AG04449 (cell line): ENCODE results near the gene RARG.

Experiments used
- CTCF ChIA-PET: fragments of 350-600 bp; formaldehyde crosslinking; extraction: SDS; loops from one replicate; lab custom pipeline; 2021; ENCODE audit warnings: antibody characterized with exemption; lab: Yijun Ruan, JAX
- POLR2A ChIA-PET: fragments of 400-600, 350-600 bp; formaldehyde crosslinking; extraction: SDS; loops from one replicate; lab custom pipeline; 2020; ENCODE audit warnings: antibody characterized with exemption, inconsistent platforms; lab: Yijun Ruan, JAX
- DNase-seq: peaks from one replicate; pipeline ENCODE4 v3.0.0-alpha.2; 2010; ENCODE audit warnings: low read depth, low spot score
- H3K4me3 ChIP-seq: 2 replicates; pipeline ENCODE4 v1.5.1; 2011; ENCODE audit warnings: low read depth, mild to moderate bottlenecking, control low read depth, low read length
- TF ChIP-seq, protein P1 (sequence below): IDR thresholded peaks from one replicate; pipeline ENCODE4 v1.5.1; 2011; ENCODE audit warnings: mild to moderate bottlenecking, moderate library complexity, low read length, control low read depth, inconsistent platforms; ENCODE audit not compliant: insufficient read depth; ENCODE audit errors: missing control alignments

The RARG gene

DNA sequence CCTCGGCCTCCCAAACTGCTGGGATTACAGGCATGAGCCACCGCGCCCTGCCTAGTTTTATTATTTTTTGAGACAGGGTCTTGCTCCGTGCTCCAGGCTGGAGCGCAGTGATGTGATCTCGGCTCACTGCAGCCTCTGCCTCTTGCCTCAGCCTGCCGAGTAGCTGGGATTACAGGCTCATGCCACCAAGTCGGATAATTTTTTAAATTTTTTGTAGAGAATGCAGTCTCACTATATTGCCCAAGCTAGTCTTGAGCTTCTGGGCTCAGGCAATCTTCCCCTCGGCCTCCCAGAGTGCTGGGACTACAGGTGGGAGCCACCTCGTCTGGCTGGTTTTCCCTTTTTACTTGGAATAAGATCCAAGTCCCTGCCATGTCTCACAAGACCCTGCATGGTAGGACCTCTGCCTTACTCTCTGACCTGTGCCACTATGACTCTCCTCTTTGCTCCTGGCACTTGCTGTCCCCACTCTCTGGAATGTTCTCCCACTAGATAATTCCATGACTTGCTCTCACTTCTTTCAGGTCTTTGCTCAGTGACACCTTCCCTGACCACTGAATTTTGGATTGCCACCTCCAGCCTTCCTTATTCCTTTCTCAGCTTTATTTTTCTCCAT, 7.7 kb upstream of the RARG start:
- CTCF ChIA-PET = interaction anchor here (0.9 to 1.5 kb wide), 3 partner anchors 11 to 82 kb away, joined by 3 to 4 read pairs (median 3); partner anchors contain the start of gene AAAS
- POLR2A ChIA-PET = no interaction called here
- TF ChIP-seq, protein P1, sequence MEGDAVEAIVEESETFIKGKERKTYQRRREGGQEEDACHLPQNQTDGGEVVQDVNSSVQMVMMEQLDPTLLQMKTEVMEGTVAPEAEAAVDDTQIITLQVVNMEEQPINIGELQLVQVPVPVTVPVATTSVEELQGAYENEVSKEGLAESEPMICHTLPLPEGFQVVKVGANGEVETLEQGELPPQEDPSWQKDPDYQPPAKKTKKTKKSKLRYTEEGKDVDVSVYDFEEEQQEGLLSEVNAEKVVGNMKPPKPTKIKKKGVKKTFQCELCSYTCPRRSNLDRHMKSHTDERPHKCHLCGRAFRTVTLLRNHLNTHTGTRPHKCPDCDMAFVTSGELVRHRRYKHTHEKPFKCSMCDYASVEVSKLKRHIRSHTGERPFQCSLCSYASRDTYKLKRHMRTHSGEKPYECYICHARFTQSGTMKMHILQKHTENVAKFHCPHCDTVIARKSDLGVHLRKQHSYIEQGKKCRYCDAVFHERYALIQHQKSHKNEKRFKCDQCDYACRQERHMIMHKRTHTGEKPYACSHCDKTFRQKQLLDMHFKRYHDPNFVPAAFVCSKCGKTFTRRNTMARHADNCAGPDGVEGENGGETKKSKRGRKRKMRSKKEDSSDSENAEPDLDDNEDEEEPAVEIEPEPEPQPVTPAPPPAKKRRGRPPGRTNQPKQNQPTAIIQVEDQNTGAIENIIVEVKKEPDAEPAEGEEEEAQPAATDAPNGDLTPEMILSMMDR = no peak
- DNase-seq = no peak
- no peak overlapping the region for H3K4me3 ChIP-seq

DNA sequence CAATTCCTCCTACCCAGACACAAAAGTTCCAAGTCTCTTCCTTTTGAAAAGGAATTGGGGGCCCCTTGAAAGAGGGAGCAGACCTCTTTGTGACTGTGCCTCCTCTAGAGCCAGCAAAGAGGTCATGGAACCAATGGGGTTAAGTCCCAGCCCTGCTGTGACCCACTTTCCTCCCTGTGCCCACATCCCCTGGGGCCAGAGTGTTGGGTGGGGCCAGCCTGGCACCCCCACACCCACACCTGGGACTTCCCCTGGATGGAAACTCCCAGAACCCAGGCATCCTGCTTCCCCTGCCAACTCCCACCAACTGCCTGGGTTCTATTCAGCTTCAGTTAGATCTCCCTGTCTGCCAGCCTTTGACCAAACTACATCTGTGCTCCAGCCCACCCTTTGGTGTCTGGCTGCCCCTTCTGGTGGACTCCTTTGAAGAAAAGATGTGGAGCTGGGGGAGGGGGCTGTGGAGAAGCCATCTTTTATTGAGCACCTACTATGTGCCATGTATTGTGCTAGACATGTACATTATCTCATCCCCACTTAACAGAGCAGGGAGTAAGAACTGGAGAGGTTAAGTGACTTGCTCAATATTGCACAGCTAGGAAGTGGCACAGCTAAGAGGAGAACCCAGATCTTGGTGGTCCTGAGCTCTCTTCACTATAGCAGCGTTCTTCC, 4.6 kb upstream of the RARG start:
- TF ChIP-seq, protein P1 = no peak
- no peak for DNase-seq
- CTCF ChIA-PET = interaction anchor here (1.0 to 5.4 kb wide), 5 partner anchors 12 to 77 kb away, joined by 3 to 26 read pairs (median 3); no protein-coding TSS in a partner anchor
- H3K4me3 ChIP-seq = no peak overlapping the region
- POLR2A ChIA-PET = interaction anchor here (0.6 kb wide), 1 partner anchor 8 kb away, joined by 3 read pairs; no protein-coding TSS in a partner anchor

DNA sequence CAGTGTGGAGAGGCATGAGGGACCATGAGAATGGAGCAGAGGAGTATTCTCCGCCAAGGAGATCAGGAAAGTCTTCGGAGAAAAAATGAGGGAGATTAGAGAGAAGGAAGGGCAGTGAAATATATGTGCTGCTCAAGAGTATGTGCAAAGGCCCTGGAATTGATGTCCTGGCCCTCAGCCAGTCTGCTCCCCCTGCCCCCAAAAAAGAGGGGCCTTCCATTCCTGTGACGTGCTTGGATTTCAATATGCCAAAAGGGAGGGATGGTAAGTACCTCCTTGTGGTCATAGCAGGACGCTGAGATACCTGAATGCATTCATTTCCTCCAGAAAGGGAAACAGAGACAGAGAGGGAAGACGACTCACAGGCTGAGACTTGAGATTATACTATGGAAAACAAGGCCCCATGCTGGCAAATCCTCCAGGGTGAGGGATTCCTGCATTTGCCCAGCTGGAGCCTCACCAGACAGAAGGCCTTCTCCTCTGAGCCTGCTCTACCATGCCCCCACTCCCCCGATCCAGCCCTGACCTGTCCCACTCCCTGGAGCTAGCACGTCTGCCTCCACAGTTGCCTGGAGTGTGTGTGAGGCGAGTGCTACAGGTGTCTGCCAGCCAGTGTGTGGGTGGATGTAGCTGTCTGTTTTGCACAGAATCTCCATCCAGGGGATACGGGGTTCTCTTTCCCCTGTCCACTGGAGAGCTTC, 3.9 kb upstream of the RARG start:
- ChIA-PET CTCF (interaction anchor here (1.0 to 5.4 kb wide), 5 partner anchors 11 to 77 kb away, joined by 3 to 26 read pairs (median 3); no protein-coding TSS in a partner anchor), POLR2A (interaction anchor here (0.6 kb wide), 1 partner anchor 8 kb away, joined by 3 read pairs; no protein-coding TSS in a partner anchor)
- DNase-seq = no peak
- H3K4me3 ChIP-seq = no peak overlapping the region
- TF ChIP-seq, protein P1 = no peak

DNA sequence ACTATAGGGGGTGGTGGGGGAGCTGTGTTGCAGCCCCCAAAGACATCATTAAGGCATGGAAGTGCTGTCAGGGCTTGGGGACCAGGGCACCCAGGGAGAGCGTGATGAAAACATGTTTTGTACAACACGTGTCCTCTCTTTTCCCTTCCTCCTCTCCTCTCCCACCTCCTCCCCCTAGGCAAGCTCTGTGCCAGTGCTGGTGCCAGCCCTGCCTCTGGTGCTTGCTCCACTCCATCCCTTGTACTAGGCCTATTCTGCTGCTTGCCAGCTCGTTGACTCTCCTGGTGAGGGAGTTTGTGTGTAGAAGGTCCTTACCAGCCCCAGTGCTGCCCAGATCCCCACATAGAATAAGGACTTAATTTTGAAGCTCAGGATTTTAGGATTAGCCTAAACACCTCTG, 3.2 kb upstream of the RARG start:
- no peak for DNase-seq
- H3K4me3 ChIP-seq = no peak overlapping the region
- TF ChIP-seq, protein P1 = no peak
- ChIA-PET CTCF (interaction anchor here (1.3 to 5.4 kb wide), 3 partner anchors 10 to 76 kb away, joined by 3 to 26 read pairs (median 5); no protein-coding TSS in a partner anchor), POLR2A (no interaction called here)

DNA sequence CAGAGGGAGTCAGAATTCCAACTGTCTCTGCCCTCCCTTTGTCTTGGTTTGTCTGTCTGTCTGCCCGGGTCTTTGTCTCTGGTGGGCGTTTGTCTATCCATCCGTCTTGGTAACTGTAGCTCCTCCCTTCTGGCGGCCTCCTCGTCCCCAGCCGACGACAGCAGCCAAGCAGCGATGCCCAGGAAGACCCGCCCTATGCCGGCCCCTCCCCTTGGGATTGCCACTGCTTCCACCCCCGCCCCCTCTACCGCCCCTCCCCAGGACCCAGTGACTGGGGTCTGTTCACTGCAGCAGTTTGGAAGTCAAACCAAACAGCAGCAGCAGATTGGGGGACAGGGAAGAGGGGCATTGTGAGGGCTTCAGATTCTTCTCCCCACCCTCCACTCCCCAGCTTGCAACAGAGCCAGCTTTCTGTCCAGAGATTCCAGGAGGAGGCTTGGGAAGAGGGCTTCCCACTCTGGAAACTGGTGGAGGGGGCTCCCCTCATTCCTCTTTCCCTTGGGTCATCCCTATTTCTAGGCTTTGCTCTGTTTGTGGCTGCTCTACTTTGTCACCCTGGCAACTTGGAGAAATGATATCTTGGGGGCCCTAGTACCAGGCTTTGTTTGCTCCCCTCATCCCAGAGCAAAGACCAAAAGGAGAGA, 2.4 kb upstream of the RARG start:
- ChIA-PET CTCF (interaction anchor here (1.0 to 5.4 kb wide), 3 partner anchors 22 to 75 kb away, joined by 4 to 26 read pairs (median 5); no protein-coding TSS in a partner anchor), POLR2A (interaction anchor here (1.1 kb wide), 1 partner anchor 19 kb away, joined by 3 read pairs; no protein-coding TSS in a partner anchor)
- no peak for DNase-seq
- no peak overlapping the region for H3K4me3 ChIP-seq
- TF ChIP-seq, protein P1 = no peak
